GM19455 (cell line): ENCODE results near the gene YIF1B.
"Not testable (repeated sequence)": the region's sequence is repeated elsewhere in the genome, so short reads cannot be mapped to it uniquely, and the experiment has no call there.

Experiments
- ATAC-seq: cut with Tn5 transposase; IDR thresholded peaks from one replicate; pipeline ENCODE4 v1.9.1; 2021; ENCODE audit not compliant: unreplicated experiment

YIF1B gene, protein sequence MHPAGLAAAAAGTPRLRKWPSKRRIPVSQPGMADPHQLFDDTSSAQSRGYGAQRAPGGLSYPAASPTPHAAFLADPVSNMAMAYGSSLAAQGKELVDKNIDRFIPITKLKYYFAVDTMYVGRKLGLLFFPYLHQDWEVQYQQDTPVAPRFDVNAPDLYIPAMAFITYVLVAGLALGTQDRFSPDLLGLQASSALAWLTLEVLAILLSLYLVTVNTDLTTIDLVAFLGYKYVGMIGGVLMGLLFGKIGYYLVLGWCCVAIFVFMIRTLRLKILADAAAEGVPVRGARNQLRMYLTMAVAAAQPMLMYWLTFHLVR

DNA sequence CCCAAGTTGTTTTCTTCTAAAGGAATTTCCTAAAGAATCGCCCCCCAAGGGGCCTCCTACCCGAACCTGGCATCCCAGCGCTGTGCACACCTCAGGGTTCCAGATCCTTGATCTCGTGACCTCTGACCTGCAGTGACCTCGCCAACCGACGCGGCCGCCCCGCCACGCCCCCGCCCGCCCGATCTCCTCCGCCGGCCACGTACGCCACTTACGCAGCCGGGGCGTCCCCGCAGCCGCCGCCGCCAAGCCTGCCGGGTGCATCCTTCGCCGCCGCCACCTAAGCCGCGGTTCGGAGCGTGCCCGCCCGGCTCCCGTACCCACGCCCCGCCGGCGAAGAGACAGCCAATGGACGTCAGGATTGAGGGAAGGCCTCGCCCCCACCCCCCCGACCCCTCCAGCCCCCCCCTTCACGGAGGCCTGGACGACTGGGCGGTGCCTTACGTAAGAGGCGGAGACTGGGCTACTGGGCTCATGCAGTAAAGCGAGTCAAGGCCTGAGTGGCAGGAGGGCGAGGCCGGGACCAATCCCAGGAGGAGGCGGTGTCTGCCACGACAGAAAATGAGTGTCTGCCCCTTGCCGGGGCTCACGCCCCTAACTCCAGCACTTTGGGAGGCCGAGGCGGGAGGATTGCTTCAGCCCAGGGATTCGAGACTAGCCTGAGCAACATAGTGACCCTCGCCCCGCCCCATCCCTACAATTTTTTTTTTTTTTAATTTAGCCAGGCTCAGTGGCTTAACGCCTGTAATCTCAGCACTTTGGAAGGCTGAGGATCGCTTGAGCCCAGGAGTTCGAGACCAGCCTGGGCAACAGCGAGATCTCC lies at the start of gene YIF1B:
YIF1B (minus strand) TSS at position 291 of the 820 bp plus-strand sequence; CDS start at position 261, 30 bp downstream.
- ATAC-seq, result peak; percentile 79

DNA sequence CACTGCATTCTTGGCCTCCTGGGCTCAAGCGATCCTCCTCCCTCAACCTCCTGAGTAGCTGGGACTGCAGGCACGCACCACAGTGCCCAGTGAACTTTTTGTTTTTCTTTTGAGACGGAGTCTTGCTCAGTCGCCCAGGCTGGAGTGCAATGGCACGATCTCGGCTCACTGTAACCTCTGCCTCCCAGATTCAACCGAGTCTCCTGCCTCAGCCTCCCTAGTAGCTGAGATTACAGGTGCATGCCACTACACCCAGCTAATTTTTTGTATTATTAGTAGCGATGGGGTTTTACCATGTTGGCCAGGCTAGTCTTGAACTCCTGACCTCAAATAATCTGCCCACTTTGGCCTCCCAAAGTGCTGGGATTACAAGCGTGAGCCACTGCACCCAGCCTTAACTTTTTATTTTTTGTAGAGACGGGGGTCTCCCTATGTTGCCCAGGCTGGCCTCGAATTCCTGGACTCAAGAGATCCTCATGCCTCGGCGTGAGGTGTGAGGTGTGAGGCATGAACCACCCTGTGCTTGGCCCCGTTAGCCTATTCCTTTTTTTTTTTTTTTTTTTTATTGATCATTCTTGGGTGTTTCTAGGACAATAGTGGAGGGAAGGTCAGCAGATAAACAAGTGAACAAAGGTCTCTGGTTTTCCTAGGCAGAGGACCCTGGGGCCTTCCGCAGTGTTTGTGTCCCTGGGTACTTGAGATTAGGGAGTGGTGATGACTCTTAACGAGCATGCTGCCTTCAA lies 47.4 kb upstream of the YIF1B start:
- not testable (repeated sequence) for ATAC-seq

DNA sequence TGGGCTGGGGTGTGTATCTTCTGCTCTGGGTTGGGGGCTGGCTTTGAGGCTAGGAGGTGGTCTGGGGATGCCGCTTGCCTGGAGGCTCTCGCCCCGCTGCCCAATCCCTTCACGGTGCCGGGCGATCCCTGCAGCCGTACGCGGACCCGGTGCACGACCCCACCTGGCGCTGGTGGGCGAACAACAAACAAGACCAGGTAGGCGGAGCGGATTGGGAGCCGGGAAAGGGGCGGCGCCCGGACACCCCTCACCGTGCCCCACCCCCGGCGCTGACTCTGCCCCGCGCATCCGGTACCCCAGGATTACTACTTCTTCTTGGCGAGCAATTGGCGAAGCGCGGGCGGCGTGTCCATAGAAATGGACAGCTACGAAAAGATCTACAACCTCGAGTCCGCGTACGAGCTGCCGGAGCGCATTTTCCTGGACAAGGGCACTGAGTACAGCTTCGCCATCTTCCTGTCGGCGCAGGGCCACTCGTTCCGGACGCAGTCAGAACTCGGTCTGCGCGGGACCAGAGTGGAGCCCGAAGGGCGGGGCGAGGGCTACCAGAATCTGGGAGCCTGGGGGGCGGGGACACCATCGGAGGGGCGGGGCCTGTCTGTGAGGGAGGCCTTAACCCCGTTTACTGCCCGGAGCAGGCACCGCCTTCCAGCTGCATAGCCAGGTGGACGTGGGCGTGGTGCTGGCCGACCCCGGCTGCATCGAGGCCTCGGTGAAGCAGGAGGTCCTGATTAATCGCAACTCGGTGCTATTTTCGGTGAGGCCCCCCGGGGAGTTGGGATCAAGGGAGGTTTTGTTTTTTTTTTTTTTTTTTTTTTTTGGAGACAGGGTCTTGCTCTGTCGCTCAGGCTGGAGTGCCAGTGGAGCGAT lies 46.6 kb upstream of the YIF1B start:
- ATAC-seq, result no peak

DNA sequence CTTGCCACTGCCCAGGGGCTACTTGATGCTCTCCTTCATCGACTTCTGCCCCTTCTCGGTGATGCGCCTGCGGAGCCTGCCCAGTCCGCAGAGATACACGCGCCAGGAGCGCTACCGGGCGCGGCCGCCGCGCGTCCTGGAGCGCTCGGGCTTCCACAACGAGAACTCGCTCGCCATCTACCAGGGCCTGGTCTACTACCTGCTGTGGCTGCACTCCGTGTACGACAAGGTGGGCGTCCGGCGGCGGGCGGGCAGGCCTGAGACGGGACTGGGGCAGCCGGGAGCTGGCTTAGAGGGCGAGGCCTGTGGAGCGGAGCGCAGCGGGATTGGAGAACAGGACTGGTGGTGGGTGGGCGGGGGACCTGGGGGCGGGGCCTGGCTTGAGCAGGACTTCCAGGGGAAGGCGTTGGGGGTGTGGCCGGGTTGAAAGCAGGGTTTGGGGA lies 45.9 kb upstream of the YIF1B start:
- no peak for ATAC-seq

DNA sequence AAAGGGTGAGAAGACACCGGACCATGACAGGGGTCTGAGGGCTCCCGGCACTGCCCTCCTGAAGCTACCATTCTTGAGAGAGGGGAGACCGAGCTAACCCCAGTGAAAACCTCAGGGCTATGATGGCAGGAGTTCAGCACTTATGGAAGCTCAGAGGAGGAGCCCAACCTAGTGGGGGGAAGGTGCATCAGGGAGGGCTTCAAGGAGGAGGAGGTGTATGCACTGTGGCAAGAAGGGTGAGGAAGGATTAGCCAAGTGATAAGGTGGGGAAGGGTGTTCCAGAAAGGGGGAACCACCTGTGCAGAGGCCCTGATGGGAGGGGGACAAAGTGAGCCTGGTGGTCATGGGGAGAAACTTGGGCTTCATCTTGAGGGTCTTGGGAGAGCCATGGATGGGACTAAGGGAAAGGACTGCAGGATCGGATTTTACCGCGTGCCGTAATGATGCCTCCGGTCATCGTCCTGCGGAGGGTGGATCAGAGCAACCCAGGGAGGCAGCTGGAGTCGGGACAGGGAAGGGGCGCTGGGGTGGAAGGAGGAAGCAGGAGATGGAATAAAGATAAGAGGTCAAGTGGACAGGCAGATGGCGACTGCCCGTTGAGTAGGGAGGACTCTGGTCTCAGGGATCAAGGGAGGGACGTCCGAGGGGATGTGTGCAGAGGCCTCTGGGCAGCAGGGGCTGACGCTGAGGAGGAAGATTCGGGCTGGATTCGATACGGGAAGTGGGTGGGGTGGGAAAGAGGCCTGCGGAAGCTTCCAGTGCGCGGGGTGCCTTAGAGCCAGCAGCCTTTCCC lies 45.3 kb upstream of the YIF1B start:
- no peak for ATAC-seq

DNA sequence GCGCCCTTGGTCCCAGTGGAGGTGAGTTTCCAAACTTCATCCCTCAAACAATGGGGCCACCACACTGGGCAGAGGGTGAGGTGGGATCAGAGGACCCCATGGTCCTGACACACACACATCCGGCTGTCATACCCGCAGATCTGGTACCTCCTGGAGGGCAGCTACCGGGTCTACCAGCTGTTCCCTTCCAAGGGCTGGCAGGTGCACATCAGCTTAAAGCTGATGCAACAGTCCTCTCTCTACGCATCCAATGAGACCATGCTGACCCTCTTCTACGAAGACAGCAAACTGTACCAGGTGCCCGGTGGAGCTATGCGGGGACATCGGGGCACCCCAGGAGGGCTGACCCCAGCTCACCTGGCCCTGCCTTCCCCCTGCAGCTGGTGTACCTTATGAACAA lies 44.6 kb upstream of the YIF1B start:
- ATAC-seq, result no peak

DNA sequence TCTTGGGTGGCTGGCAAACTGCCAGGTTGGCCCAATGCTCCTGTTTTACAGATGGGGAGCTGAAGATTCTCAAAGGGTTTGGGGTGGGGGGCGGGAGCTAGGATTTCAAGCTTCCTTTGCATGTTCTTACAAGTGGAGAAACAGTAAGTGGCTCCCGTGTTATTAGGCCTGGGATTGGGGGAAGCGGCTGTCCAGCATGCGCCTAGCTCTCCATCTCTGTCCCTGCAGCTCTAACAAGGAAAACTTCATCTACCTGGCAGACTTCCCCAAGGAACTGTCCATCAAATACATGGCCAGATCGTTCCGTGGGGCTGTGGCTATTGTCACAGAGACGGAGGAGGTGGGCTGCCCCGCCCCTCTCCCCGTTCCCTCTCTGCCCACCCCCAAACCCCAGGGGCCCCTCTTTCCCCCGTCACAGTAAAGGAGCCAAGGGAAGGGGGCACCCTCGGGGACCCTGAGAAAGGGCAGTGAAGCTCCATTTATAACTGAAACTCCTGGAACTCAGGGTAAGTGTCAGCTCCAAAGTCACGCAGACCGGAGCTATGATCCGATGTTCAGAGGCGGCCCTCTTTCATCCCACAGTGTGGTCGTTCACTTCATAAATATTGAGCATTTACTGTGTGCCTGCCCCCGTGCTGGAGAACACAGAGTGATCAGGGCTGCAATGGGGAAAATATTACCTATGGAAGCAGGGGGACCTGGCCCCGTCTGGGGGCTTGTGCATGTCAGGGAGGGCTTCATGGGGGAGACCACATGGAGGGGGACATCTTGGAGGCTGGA lies 43.7 kb upstream of the YIF1B start:
- ATAC-seq, result no peak

DNA sequence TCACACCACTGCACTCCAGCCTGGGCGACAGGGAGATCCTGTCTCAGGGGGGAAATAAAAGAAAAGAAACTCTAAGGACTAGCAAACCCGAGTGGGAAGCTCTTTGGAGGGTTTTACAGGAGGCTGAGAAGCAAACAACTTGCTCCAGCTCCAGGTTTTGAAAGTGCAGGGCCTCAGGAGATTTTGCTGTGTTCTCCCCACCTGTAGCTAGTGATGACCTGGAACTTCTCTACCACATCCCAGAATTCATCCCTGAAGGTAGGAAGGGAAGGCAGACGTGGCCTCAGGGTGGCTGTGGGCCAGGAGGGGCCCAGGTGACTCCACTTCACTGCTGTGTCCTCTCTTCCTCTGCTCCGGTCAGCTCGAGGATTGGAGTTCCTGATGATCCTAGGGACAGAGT lies 42.3 kb upstream of the YIF1B start:
- ATAC-seq, result no peak

DNA sequence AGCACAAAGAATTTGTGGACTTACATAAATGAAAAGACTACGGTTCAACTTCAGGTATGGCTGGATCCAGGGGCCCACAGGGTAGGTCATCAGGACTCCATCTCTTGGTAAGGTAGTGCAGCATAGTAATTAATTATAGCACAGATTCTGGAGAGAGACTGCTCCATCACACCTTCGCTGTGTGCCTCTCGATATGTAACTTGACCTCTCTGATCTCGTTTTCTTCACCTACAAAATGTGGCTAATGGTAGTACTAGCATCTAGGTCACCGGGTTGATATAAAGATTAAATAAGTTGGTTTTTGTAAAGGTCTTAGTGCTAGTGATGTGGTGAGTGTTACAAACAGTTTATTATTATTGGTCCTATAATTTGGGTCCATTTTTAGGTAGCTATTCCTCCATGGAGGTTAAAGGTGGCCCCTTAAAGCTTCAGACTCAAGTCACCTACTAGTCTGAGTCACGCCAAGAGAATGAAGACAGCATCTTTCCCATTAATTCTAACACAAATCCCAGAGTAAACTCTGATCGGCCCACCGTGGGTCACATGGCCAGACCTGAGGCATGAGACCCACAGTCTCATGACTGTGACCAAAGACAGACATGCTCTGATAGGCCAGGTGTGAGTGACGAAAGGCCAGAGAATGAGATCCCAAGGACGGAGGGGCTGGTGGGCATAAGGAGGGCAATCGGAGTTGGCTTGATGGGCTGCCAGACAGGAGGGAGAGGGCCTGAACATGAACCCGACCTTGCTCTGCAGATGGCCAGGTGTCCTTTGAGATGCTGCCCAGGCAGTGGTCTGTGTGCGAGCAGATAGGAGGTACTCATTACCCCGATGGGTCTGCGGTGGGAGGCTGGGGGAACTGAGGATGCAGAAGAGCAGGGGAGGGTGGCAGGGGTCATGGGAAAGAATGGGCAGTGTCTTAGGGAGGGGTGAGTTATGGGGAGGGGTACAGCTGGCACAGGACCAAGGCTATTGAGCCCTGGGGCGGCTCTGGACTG lies 40.3 kb upstream of the YIF1B start:
- ATAC-seq, result no peak

DNA sequence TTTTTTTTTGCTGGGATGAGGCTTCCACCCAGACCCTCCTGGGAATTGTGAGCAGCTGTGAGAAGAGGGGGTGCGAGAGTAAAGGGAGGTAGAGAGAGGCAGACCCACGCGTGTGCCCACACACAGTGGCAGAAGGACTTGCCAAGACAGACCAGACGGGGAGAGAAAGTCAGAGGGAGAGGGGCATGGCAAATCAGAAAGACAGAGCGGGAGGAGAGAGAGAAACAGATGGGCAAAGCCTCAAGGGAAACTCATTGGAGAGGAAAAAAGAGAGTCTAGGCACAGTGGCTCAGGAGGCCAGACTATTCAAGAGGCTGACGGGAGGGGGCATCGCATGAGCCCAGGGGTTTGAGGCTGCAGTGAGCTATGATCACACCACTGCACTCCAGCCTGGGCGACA lies 36.9 kb upstream of the YIF1B start:
- no peak for ATAC-seq

DNA sequence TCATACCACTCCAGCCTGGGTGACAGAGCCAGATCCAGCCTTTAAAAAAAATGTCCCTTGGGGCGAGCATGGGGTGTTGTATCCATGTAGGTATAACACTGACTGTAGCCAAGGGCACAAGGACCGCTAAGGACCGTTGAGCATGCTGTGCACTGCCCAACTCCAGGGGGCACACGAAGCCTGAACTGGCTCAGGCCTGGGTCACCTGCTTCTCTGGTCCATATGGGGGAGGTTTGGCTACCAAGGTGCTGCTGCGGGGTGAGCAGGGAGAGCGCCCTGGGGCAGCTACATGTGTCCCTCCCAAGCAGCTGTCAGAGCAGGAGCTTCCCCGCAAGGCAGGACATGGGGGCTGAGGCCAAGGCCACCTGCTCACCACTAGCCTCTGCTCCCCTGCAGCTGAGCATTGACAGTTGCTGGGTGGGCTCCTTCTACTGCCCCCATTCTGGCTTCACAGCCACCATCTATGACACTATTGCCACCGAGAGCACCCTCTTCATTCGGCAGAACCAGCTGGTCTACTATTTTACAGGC lies 36.2 kb upstream of the YIF1B start:
- ATAC-seq, result no peak

DNA sequence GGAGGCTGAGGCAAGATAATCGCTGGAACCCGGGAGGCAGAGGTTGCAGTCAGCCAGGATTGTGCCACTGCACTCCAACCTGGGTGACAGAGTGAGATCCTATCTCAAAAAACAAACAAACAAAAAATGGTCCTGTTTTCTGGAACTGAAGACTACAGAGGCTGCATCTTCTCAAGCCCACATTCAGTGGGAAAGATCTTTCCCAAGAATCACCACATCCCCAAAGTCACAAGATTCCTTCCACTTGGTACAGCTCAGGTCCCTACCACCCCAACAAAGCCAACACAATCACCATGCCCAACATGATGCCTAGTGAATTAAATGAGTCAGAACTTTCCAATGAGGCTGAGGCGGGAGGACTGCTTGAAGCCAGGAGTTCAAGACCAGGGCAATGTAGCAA lies 35.1 kb upstream of the YIF1B start:
- no peak for ATAC-seq

DNA sequence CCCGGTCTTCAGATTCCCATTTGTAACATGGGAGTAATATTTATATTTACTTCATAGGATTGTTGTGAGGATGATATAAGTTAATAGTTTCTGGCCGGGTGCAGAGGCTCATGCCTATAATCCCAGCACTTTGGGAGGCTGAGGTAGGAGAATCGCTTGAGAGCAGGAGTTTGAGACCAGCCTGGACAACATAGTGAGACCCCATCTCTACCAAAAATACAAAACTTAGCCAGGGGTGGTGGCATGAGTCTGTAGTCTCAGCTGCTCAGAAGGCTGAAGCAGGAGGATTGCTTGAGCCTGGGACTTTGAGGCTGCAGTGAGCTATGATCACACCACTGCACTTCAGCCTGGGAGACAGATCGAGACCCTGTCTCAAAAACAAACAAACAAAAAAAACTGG lies 31.1 kb upstream of the YIF1B start:
- ATAC-seq, result no peak

DNA sequence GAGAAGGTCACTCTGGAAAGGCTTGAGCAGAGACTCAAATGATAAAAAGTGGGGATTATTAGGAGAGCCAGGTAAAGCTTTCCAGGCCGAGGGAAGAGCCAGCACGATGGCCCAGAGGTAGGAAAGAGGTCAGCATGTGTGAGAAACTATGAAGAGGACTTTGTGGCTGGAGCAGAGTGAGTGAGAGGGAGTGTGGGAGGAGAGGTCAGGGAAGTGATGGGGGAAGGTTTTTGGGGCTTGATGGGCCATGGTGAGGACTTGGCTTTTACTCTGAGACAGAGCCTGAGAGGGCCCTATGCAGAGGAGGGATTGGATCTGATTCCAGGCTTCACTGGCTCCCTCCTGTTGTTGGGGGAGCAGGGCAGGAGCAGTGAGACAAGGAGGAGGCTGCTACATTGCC lies 25.2 kb upstream of the YIF1B start:
- ATAC-seq, result no peak

DNA sequence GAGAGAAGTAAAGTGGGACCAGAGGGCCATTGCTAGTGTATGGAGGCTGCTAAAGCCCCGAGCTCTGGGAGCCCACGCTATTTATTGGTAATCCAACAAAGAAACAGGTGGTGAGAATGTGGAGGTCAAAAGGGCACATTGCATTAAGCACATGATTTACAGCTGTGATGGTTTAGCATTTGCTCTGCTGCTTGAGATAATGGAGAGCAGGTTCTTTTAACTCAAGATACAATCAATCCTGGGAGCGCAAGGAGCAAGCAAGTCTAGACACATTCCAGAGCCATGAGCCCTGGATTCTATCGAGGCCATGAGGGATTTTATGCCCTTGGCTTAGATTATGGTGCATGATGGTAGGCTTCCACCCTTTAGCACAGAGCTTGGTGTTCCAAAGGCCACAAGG lies 23.3 kb upstream of the YIF1B start:
- not testable (repeated sequence) for ATAC-seq

DNA sequence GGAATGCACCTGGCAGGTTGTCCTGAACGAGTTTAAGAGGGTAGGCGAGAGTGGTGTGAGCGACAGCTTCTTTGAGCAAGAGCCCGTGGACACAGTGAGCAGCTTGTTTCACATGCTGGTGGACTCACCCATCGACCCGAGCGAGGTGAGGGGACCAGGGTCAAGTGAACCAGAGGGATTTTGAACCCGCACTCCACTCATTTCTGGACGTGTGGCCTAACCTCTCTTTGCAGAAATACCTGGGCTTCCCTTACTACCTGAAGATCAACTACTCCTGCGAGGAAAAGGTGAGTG lies 21.6 kb upstream of the YIF1B start:
- no peak for ATAC-seq

DNA sequence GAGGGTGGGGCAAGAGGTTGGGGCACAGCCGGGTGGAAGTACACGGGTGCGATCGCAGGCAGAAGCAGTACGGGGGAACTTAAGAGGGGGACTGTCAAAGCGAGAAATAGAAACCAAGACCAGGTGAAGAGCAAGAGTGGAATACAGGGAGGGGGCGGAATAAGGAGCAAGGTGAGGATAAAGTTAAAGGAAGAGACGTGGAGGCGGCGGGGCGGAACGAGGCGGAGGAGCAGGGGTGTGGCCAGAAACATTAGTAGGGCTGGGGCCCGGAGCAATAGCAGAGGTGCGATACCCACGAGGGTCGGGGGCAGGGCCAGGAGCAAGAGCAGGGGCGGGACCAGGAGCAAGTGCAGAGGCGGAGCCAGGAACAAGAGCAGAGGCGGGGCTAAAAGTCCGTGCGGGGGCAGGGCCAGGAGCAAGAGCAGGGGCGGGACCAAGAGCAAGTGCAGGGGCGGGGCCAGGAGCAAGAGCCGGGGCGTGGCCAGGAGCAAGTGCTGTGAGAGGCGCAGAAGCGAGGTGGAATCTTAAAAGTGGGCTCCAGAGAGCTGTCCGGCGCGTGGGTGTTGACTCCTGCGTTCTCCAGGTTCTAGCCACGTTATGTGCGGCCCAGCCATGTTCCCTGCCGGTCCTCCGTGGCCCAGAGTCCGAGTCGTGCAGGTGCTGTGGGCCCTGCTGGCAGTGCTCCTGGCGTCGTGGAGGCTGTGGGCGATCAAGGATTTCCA lies 21.1 kb upstream of the YIF1B start:
- ATAC-seq, result peak; percentile 48
